SU-DHL-6 (cell line): ENCODE results near the gene CD247.

ENCODE experiments used
- CTCF ChIP-seq: fragments of 200-600 bp; sonication (generic); IDR thresholded peaks from one replicate; pipeline ENCODE4 v1.5.1; 2017; ENCODE audit warnings: antibody characterized with exemption, mild to moderate bottlenecking, low read length, moderate library complexity; ENCODE audit not compliant: insufficient read depth, poor library complexity, severe bottlenecking
- EZH2phosphoT487 ChIP-seq: fragments of 200-600 bp; sonication (generic), shearing (Covaris generic); conservative IDR thresholded peaks from 2 replicates; pipeline ENCODE4 v1.6.1; 2018; ENCODE audit warnings: mild to moderate bottlenecking, antibody characterized with exemption, low read length, moderate library complexity, mixed read lengths

DNA sequence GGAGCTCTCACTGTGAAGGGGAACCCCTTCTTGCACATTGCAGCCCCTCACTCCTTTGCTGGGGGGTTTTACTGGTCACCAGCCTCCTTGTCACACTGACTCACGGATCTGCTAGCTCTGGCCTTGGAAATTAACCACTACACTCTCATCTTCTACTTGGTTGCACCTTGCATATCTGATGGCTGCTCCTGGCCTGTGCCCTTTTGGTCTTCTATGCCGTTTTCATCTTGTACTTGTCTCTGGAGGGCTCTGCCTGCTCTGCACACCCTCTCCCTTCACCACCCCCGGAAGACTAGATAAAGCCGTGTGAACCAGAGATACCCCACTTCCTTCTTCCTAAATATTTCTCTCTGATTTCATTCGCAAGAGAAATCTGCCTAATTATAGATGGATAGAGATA is 44.6 kb downstream of the CD247 start:
- TF ChIP-seq CTCF (no peak), EZH2phosphoT487 (no peak)
